GM10248 (cell line): Measurements from ENCODE around the gene GRAP2.

Experiments used
- CTCF ChIA-PET: fragments of 300-600 bp; sonication (Branson Sonifier 250); formaldehyde crosslinking; extraction: SDS; loops from one replicate; lab custom pipeline; 2021; ENCODE audit warnings: antibody characterized with exemption; lab: Yijun Ruan, JAX
- POLR2A ChIA-PET: fragments of 350-650 bp; sonication (Branson Sonifier 250); formaldehyde crosslinking; extraction: SDS; loops from one replicate; lab custom pipeline; 2020; ENCODE audit warnings: antibody characterized with exemption; lab: Yijun Ruan, JAX
- DNase-seq: peaks from one replicate; pipeline ENCODE4 v3.0.0; 2012; ENCODE audit errors: extremely low spot score
- TF ChIP-seq, protein P1 (sequence below): IDR thresholded peaks from 2 replicates; pipeline ENCODE4 v1.5.1; 2012; ENCODE audit warnings: mild to moderate bottlenecking, low read depth; ENCODE audit errors: extremely low read depth, missing control alignments, control extremely low read depth

Gene GRAP2

DNA sequence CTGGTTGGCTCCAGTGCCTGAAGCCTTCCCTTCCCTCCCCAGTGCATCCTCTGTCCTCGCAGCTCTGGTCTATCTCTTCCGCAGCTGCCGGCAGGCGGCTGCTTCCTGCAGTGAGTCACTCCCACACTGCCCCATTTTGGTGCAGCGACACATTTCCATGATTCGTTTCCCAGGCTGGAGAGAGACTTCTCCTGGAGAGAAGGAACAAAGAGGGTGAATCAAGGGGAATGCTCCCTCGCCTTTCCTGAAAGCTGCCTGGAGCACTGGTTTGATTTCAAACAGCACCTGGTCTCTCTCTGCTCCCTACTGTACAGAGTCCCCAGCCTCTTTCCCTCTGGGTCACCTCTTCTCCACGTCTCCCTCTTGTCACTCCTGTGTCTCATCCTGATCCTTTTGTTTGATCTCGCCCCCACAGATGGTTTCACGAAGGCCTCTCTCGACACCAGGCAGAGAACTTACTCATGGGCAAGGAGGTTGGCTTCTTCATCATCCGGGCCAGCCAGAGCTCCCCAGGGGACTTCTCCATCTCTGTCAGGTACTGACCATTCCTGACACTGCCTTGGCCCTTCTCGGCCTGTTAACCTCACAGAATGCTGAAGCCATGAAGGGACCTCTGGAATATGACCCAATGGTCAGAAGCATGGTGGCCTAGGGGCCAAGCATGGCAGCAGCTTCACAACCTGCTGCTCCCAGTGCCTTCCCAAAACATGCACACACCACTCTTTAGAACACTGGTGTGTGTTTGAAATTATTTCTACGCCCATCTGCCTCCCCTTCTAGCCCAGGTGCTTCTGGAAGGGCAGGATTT is 59.0 kb downstream of the GRAP2 start, which contains the start of gene TMA7B:
Gene TMA7B, plus strand, starts transcription at position 758 of the 808 bp plus-strand sequence. CDS start 3,978 bp downstream, outside the sequence.
- POLR2A ChIA-PET: no interaction called here
- CTCF ChIA-PET: no interaction called here
- DNase-seq: no peak
- TF ChIP-seq, protein P1, sequence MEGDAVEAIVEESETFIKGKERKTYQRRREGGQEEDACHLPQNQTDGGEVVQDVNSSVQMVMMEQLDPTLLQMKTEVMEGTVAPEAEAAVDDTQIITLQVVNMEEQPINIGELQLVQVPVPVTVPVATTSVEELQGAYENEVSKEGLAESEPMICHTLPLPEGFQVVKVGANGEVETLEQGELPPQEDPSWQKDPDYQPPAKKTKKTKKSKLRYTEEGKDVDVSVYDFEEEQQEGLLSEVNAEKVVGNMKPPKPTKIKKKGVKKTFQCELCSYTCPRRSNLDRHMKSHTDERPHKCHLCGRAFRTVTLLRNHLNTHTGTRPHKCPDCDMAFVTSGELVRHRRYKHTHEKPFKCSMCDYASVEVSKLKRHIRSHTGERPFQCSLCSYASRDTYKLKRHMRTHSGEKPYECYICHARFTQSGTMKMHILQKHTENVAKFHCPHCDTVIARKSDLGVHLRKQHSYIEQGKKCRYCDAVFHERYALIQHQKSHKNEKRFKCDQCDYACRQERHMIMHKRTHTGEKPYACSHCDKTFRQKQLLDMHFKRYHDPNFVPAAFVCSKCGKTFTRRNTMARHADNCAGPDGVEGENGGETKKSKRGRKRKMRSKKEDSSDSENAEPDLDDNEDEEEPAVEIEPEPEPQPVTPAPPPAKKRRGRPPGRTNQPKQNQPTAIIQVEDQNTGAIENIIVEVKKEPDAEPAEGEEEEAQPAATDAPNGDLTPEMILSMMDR: no peak

DNA sequence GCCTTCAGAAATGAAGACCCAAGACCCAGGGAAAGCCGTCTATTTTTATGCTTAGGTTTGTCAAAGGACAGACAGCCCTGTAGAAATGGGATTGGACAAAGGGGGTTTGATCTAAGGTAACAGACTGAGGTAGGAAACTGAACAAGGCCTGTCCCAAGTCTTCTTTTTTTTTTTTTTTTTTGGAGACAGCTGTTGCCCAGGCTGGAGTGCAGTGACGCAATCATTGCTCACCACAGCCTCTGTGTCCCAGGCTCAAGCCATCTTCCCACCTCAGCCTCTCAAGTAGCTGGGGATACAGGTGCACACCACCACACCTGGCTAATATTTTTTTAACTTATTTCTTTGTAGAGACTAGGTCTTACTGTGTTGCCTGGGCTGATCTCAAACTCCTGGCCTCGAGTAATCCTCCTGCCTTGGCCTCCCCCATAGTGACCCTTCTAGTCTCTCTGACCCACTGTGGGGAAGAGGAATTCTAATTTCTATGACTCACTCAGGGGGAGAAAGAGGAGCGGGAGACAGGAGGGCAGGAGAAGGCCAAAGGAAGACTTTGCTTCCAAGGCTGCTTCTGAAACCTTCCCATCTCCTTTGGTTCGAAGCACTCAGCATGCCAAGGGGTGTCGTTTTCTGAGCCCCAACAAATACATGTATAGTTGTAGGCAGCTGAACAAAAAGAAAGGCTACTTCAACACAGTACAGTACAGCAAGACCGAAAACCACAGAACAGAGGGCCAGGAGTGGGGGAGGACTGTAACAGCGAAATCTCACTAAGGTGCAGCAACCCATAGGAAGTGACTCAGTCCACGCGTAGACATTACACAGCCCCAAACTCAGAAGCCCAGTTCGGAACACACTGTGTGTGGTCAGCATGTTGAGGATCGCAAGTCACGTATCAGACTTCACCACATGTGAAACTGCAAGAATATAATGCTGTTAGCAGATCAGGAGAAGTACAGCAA is 60.2 kb downstream of the GRAP2 start:
- DNase-seq: peak; percentile 79
- TF ChIP-seq, protein P1: no peak
- CTCF ChIA-PET: interaction anchor here (1.2 to 2.2 kb wide), 2 partner anchors 18 to 28 kb away, joined by 3 to 5 read pairs; no protein-coding TSS in a partner anchor
- POLR2A ChIA-PET: no interaction called here

DNA sequence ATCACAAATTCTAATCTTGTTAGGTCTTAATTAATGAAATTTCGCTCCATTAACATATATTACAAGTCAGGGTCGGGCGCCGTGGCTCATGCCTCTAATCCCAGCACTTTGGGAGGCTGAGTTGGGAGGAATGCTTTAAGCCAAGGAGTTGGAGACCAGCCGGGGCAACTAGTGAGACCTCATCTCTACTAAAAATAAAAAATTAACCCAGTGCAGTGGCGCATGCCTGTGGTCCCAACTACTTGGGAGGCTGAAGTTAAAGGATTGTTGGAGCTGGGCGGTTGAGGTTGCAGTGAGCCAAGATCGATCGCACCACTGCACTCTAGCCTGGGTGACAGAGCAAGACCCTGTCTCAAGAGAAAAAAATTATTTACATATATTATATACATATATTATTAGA is 61.2 kb downstream of the GRAP2 start:
- ChIA-PET CTCF (interaction anchor here (1.2 to 2.2 kb wide), 2 partner anchors 19 to 29 kb away, joined by 3 to 5 read pairs; no protein-coding TSS in a partner anchor), POLR2A (no interaction called here)
- no peak for DNase-seq
- TF ChIP-seq, protein P1: no peak

DNA sequence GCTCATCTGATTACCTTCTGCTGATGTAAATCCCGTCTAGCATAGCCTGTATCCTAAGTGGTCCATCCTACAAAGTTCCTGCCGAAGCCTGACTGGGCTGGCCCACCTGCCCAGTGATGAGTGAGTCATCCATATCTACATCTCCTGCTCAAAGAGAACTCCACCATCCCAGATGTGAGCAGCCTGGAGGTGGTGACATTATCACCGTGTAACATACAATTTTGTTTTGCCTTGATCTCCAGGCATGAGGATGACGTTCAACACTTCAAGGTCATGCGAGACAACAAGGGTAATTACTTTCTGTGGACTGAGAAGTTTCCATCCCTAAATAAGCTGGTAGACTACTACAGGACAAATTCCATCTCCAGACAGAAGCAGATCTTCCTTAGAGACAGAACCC is 64.9 kb downstream of the GRAP2 start:
- CTCF ChIA-PET: interaction anchor here (0.8 to 2.9 kb wide), 7 partner anchors 9 to 406 kb away, joined by 3 to 10 read pairs (median 5); no protein-coding TSS in a partner anchor
- TF ChIP-seq, protein P1: no peak
- DNase-seq: no peak
- POLR2A ChIA-PET: no interaction called here

DNA sequence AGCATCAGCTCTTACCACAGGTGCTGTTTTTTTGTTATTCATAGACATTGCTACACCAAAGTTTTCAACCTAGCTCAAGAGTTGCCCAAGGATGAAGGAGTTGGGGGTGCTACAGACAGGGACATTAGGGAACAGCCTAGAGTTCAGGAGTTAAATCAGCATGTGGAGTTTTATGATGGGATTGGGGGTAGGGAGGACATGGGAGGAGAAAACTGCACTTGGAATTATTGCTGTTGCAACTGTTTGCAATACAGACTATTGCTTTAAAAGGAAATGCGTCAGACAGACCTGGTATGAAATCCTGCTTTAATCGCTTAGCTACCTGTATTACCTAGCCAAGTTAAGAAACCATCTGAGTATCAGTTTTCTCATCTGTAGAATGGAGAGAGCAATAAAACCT is 65.6 kb downstream of the GRAP2 start:
- TF ChIP-seq, protein P1: no peak
- ChIA-PET CTCF (interaction anchor here (0.8 to 2.9 kb wide), 6 partner anchors 10 to 407 kb away, joined by 3 to 10 read pairs (median 5); no protein-coding TSS in a partner anchor), POLR2A (no interaction called here)
- no peak for DNase-seq
